Tibial nerve (tissue), 4 donors: Measurements from ENCODE around the gene COL1A1. TPM values are rescaled to one million over a fixed set of nuclear protein-coding genes. Genes with fewer than 3 reads are reported as not detected.

Source experiments
- DNase-seq, 2 donors: peaks; one replicate each; pipeline ENCODE4 v3.0.0-alpha.2; 2019; ENCODE audit warnings: low spot score in 2 of 2
- H3K27ac ChIP-seq, 4 donors: fragments of 200-600 bp; sonication (generic) in 3 of 4; one replicate each; pipeline ENCODE4 v1.5.1; 2017 to 2019; ENCODE audit warnings: mild to moderate bottlenecking in 1 of 4
- H3K27me3 ChIP-seq, 2 donors: fragments of 200-600 bp; sonication (generic) in 1 of 2; one replicate each; pipeline versions ENCODE4 v1.5.1 to v1.6.0; 2017 to 2019
- H3K36me3 ChIP-seq, 3 donors: fragments of 200-600 bp; sonication (generic); one replicate each; pipeline ENCODE4 v1.5.1; 2018 to 2019
- H3K4me1 ChIP-seq, 4 donors: fragments of 200-600 bp; sonication (generic) in 3 of 4; one replicate each; pipeline ENCODE4 v1.5.1; 2017 to 2019
- H3K4me3 ChIP-seq, 4 donors: fragments of 200-600 bp; sonication (generic) in 3 of 4; one replicate each; pipeline ENCODE4 v1.5.1; 2017 to 2019; ENCODE audit warnings: mild to moderate bottlenecking in 1 of 4, moderate library complexity in 1 of 4
- H3K9me3 ChIP-seq, 4 donors: fragments of 200-600 bp; sonication (generic) in 3 of 4; one replicate each; pipeline ENCODE4 v1.5.1; 2017 to 2019
- CTCF ChIP-seq, 5 experiments: fragments of 200-600 bp in 3 of 5; fragments of 450-650 bp in 2 of 5; sonication (generic) in 3 of 5; IDR thresholded peaks; one replicate each; pipeline ENCODE4 v1.5.1; 2016 to 2019; ENCODE audit warnings: antibody characterized with exemption in 5 of 5, mild to moderate bottlenecking in 3 of 5, moderate library complexity in 2 of 5
- EP300 ChIP-seq, 2 donors: sonication (generic); formaldehyde crosslinking; IDR thresholded peaks; one replicate each; pipeline ENCODE4 v1.6.1; 2017; ENCODE audit warnings: antibody characterized with exemption in 2 of 2, mild to moderate bottlenecking in 1 of 2
- POLR2A ChIP-seq, 2 donors: fragments of 450-650 bp; IDR thresholded peaks; one replicate each; pipeline ENCODE4 v1.6.1; 2017; ENCODE audit warnings: antibody characterized with exemption in 2 of 2, mild to moderate bottlenecking in 2 of 2, moderate library complexity in 2 of 2
- WGBS, 2 donors: methylation state at CpG; one replicate each; pipeline ENCODE4 v1.1.5; 2018; 5-methylcytosine and 5-hydroxymethylcytosine counted together
- total RNA-seq, 4 donors: library from RNA; depleted of rRNA; stranded (reverse); fragments of >200 nt; gene quantifications; one replicate each; pipeline ENCODE4 v1.1.0, GENCODE V29; 2016

COL1A1 gene
- total RNA-seq, 4 donors from 2014 or later = 31.5 to 185 (median 73.0) TPM

GRCh38 chr17:50157891-50158290 is 43.5 kb downstream of the COL1A1 start:
- H3K9me3 ChIP-seq = no peaks in the 10 kb centered on the region
- H3K4me3 ChIP-seq = no peak overlapping the region
- no peaks in the 10 kb centered on the region for H3K36me3 ChIP-seq
- H3K4me1 ChIP-seq = peaks cover 0 to 44% (median 16%) of the 10 kb centered on the region in 4 donors
- H3K27me3 ChIP-seq = no peaks in the 10 kb centered on the region
- TF ChIP-seq EP300 (IDR thresholded peaks at IDR 0.05) (no peak), CTCF (IDR thresholded peaks at IDR 0.05) (no peak), POLR2A (IDR thresholded peaks at IDR 0.05) (no peak)
- WGBS, 2 donors = 71 to 74% methylated on average over 4 of the region's 4 CpGs
- H3K27ac ChIP-seq = no peak overlapping the region
- DNase-seq = no peak

DNA sequence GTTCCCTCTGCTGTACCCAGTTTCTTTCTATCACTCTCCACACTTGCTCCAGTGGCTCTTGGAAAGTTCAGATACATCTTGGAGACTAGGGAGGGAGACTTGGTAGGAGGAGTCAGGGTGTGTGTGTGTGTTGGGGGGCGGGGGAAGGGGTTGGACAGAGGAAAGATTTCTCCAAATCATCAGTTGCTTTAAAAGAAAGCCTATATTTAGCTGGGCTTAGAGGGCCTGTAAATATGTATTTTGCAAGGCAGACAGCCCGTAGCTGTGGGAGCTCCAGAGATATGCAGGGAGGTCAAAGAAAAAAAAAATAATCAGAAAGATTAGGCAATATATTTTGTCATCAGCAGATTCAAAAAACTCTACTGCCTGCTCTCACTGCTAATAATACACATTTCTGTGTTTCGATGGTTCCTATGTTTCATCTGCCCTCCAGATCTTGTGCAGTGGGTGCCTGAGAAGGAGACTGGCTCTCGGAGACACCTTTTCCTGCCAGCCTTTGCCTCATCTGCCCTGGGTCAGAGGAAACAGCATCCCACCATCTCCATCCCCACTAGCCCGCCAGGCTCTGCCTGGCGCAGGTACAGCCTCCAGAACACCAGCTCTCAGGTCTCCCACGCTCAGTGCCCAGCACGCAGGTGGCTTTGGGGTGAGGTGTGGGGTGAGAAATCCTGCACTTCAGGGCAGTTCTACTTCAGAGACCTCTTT is 46.2 kb downstream of the COL1A1 start:
- 61 to 63% methylated on average over 8 of the region's 8 CpGs for WGBS, 2 donors
- Histone ChIP-seq H3K4me3 (no peak overlapping the region), H3K4me1 (peaks cover 0 to 46% (median 17%) of the 10 kb centered on the region in 4 donors)

GRCh38 chr17:50154604-50155003 is 46.8 kb downstream of the COL1A1 start:
- Histone ChIP-seq H3K27ac (peak overlapping the region in 3 of 4 donors; percentile 18 to 92 (median 69)), H3K4me3 (no peak overlapping the region), H3K36me3 (no peaks in the 10 kb centered on the region), H3K27me3 (no peaks in the 10 kb centered on the region), H3K9me3 (no peaks in the 10 kb centered on the region), H3K4me1 (peaks cover 0 to 47% (median 17%) of the 10 kb centered on the region in 4 donors)
- DNase-seq = no peak
- TF ChIP-seq EP300 (IDR thresholded peaks at IDR 0.05) (no peak), CTCF (IDR thresholded peaks at IDR 0.05) (no peak), POLR2A (IDR thresholded peaks at IDR 0.05) (no peak)
- 48% methylated on average over 1 of the region's 1 CpG for WGBS, 2 donors

More for the DNA sequence above, 46.2 kb downstream of the COL1A1 start:
- Histone ChIP-seq H3K36me3 (no peaks in the 10 kb centered on the region), H3K27me3 (no peaks in the 10 kb centered on the region), H3K9me3 (no peaks in the 10 kb centered on the region), H3K27ac (peak overlapping the region in 3 of 4 donors; percentile 50 to 92 (median 69))
- TF ChIP-seq POLR2A (IDR thresholded peaks at IDR 0.05) (no peak), EP300 (IDR thresholded peaks at IDR 0.05) (no peak), CTCF (IDR thresholded peaks at IDR 0.05) (no peak)
- DNase-seq = no peak

- no peak for DNase-seq
- H3K36me3 ChIP-seq = no peaks in the 10 kb centered on the region
- peak in 1 of 2 donors; percentile 18 for TF ChIP-seq EP300 (IDR thresholded peaks at IDR 0.05)
- TF ChIP-seq CTCF (IDR thresholded peaks at IDR 0.05) = no peak
- whole genome bisulfite sequencing, 2 donors = 46 to 49% methylated on average over 14 to 16 of the region's 16 CpGs
- H3K4me1 ChIP-seq = peaks cover 0 to 54% (median 17%) of the 10 kb centered on the region in 4 donors
- no peaks in the 10 kb centered on the region for H3K27me3 ChIP-seq
- H3K27ac ChIP-seq = peak overlapping the region in 3 of 4 donors; percentile 24 to 92 (median 89)
- no peaks in the 10 kb centered on the region for H3K9me3 ChIP-seq
- H3K4me3 ChIP-seq = no peak overlapping the region
These were observed 47.5 kb downstream of the COL1A1 start for GRCh38 chr17:50153650-50154575.
